NCI-H2196 treated with DMSO at 0.1 percent for 48 hours (cell line): ENCODE results near the gene KIF27.
A peak's percentile ranks its signal among the peaks of the same experiment; 100 is the strongest.
"Not testable (repeated sequence)": the region's sequence is repeated elsewhere in the genome, so short reads cannot be mapped to it uniquely, and the experiment has no call there.

ENCODE experiments used
- DNase-seq: peaks from one replicate; lab custom pipeline; 2025; ENCODE audit not compliant: unreplicated experiment; lab: John Stamatoyannopoulos, UW

The KIF27 gene, protein sequence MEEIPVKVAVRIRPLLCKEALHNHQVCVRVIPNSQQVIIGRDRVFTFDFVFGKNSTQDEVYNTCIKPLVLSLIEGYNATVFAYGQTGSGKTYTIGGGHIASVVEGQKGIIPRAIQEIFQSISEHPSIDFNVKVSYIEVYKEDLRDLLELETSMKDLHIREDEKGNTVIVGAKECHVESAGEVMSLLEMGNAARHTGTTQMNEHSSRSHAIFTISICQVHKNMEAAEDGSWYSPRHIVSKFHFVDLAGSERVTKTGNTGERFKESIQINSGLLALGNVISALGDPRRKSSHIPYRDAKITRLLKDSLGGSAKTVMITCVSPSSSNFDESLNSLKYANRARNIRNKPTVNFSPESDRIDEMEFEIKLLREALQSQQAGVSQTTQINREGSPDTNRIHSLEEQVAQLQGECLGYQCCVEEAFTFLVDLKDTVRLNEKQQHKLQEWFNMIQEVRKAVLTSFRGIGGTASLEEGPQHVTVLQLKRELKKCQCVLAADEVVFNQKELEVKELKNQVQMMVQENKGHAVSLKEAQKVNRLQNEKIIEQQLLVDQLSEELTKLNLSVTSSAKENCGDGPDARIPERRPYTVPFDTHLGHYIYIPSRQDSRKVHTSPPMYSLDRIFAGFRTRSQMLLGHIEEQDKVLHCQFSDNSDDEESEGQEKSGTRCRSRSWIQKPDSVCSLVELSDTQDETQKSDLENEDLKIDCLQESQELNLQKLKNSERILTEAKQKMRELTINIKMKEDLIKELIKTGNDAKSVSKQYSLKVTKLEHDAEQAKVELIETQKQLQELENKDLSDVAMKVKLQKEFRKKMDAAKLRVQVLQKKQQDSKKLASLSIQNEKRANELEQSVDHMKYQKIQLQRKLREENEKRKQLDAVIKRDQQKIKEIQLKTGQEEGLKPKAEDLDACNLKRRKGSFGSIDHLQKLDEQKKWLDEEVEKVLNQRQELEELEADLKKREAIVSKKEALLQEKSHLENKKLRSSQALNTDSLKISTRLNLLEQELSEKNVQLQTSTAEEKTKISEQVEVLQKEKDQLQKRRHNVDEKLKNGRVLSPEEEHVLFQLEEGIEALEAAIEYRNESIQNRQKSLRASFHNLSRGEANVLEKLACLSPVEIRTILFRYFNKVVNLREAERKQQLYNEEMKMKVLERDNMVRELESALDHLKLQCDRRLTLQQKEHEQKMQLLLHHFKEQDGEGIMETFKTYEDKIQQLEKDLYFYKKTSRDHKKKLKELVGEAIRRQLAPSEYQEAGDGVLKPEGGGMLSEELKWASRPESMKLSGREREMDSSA (N-terminal part only)

DNA sequence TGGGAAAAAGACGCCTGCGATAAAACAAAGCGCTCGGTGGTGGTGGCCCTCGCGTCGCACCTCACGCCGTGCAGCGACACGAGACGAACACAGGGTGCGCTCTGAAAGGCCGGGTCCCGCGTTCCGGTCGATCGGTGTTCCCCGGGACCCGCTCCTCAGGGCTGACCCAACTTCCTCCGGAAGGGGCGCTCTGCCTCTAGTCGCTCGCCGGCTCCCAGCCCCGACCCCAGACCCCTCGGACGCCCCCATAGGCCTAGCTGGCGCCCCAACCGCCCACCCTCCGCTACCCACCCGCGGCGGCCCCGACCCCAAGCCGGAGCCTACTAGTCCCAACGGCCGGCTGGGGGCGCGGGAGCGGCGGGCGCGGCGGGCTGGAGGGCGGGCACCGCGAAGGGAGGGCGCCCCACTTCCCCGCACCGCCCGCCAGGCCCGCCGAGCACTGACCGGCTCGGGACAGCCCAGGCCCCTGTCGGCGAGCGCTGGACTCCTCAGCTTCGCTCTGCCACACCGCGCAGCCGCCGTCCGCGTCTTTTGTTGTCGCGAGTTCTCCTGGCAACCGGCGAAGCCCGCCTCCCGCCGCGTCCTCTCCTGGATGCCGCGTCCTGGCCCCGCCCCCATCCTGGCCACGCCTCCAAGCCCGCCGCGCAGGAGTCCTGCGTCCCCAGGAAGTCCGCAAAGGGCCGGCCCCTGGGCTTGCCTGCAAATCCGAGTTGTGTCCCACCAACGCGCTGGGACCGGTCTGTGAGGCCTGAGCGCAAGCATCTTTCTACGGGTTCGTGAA, at the start of gene KIF27:
Gene KIF27, minus strand, starts transcription at position 506 of the 781 bp plus-strand sequence. CDS start 5,841 bp downstream, outside the sequence.
- DNase-seq: peak; percentile 88

DNA sequence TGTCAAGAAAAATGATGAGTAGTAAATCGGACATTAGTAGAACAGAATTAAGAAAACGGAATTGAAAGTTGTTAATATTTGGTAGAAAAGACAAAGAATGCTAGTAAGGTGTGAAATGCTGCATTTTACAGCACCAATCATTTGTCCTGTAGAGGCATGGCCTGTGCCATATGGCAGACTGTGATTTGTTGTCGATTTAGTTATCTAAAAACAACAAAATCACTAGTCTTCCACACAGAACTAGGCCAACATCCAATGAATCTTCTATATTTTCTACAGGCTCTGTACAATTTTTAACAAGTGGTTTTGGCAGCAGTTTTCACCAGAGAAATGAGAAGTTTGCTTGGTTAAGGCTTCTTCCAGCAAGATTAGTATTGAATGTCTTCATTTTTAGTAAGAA, 48.4 kb upstream of the KIF27 start:
- no peak for DNase-seq

DNA sequence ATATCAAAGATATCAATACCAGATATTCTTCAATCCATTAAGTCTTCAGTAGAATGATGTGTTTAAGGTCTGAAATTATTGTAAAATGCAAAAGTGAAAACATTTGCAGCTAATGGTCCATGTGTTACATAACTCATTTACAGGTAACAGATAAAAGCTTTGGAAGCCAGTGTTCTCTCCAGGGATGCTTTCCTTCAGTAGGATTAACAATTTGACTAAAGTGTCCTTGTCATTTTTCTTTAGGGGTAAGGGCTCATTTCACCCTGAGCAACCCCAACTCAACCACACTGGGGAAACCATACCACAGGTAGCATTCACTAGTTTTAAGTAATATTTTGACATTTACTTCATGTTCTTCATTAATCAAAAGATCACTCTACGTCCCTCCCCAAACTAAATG, 45.8 kb upstream of the KIF27 start:
- DNase-seq: no peak

DNA sequence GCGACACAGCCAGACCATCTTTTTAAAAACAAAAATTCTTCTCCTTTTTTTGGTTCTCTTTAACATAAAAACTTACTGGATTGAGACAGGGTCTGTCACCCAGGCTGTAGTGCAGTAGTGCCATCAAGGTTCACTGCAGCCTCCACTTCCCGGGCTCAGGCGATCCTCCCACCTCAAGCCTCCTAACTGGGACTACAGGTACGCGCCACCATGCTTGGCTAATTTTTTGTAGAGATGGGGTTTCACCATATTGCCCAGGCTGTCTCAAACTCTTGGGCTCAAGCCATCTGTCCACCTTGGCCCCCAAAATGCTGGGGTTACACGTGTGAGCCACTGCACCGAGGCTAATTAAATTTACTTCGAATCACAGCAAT, 45.0 kb upstream of the KIF27 start:
- no peak for DNase-seq

DNA sequence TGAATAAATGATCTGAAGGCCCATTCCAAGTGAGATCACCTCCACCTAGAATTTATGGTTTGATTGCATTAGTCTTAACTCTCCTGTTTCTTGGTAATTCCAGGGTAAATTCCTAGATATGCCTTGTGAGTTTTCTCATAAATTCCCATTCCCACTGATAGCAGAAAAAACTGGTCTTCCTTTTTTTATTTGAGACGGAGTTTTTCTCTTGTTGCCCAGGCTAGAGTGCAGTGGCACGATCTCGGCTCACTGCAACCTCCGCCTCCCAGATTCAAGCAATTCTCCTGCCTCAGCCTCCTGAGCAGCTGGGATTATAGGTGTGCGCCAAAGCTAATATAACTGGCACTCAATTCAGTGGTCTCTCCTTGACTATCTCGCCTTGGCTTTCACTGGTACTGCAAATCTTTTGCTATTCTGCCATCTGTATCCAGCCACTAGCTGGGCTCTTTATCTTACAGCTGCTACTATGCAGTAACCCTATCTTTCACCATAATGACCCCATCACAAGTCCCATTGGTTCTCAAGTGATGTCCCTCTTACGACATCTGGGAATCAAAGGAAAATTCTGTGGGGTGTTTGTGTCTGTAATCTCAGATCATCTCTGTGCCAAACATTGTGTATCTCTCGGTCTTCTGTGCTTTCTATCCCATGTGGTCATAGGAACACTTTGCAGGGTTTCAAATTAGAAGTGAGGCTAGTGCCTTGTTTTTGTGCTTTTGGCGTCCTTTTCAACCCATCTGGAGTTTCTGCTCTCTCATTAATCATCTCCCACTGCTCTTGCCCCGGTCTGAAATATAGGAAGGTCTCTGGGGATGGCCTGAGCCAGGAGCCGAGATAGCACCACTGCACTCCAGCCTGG, 44.3 kb upstream of the KIF27 start:
- no peak for DNase-seq

DNA sequence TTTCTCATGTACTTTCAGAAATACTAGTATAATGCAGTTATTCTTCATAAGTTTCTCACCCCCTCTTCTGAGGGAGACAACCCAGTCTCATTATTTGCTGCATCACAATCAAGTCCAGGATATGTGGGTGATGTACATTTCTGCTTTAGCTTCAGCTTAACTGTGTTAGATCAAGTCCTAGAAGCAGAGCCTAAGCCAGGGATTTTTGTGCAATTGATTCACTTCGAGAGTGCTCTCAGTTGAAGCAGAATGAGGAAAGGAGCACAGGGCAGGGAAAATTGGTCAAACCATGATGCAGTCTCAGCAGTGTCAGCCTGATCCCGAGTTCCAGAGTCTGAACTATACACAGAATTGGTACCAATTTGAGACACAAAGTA, 43.7 kb upstream of the KIF27 start:
- DNase-seq: no peak

DNA sequence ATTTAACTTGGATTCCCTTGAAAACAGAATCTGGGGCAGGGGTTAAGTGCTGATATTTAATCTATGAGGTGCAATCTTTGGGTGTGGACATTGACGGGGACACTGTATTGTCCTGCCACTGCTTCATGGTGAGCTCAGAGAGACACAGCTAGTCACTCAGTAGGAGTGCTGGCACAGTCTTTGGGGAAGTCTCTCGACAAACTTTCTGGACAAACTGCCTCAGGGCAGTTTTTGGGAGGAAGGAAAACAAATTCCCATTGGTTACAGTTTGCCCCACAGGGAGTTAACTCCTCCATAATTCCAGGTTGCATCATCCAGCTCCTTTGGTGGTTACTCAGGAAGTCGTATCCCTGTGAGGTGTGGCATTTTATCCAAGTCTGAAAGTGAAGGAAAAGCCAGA, 40.9 kb upstream of the KIF27 start:
- no peak for DNase-seq

DNA sequence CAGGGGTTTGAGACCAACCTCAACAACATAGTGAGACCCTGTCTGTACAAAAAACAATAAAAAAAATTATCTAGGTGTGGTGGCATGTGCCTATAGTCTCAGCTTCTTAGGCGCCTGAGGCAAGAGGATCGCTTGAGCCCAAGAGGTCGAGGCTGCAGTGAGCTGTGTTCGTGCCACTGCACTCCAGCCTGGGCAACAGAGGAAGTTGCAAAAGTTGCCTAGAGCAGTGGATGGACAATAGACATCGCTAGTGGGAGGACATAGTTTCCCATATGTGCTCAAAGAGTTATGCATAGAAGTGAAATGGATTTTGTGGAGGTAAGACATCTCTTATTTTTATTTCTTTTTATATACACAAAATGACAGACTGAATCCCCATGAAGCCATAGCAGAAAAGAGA, 39.8 kb upstream of the KIF27 start:
- no peak for DNase-seq

DNA sequence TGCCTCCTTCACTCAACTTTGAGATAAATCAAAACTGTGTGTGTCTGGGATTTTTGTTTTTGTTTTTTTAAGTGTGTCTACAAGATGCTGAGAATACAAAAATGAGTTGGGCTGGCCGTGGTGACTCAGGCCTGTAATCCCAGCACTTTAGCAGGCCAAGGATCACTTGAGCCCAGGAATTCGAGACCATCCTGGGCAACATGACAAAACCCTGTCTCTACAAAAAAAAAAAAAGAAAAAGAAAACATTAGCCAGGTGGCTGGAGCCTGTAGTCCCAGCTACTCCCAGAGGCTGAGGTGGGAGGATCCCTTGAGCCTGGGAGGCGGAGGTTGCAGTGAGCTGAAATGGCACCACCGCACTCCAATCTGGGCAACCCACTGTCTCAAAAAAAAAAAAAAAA, 37.8 kb upstream of the KIF27 start:
- DNase-seq: peak; percentile 28

DNA sequence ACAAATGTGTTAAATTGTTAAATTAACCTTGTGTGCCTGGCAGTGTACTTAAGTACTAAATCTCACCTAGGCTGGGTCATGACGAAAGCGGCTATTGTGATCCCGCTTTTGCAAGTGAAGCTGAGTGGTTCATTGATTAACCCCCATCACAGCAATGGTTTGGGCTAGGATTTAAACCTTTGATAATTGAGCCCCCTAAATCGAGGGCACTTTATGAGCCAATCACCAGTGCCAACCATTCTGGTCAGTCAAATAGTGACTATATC, 35.9 kb upstream of the KIF27 start:
- no peak for DNase-seq

DNA sequence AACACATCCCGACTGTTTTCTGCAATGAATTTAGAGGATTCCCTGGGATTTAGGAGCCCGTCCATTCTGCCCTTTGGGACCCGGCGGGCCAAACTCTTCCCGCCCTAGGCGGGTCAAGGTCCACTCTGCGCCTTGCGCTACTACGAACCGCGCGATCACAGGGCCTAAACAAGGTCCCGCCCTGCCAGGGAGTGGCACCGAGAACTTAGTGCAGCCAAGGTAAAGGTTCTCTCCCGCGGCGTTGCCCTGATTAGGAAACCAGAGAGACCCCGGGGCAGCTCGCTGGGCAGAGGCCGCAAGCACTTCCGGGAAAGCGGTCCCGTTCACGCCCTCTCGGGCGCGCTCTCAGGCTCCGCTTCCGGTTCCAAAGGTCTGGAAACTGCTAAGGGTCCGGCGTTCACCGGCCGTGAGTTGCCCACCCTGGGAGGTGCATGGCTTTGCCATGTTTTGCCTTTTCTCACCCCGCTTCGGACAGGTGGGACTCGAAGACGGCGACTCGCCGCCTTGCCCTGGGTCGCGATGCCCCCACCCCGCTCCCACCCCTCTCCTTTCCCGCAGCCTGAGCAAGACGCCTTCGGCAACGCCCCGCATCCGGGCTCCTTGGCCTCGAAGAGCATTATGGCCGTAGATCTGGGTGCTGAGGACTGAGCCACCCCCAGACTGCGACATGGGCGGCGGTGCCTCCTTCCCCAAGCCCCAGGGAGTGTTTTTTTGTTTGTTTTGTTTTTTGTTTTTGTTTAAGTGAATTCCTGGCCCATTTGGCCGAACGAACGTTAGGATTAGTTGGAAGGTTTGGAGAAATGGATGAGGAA, 35.4 kb upstream of the KIF27 start:
- DNase-seq: peak; percentile 54

DNA sequence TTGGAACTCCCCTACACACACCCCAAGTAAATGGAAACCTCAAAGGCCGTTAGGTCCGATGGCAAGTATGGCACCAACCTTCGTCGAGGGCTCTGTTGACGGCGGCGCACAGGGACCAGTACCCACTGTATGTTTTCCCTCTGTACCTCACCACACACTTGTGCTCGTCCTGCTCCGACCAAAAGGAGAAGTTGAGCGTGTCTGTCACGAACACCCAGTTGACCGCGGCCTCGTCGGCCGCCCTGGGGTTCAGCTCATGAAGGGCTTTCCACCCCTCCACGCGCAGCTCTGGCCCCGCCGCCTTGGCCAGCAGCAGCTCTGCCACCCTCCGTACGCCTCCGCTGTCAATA, 34.8 kb upstream of the KIF27 start:
- no peak for DNase-seq

DNA sequence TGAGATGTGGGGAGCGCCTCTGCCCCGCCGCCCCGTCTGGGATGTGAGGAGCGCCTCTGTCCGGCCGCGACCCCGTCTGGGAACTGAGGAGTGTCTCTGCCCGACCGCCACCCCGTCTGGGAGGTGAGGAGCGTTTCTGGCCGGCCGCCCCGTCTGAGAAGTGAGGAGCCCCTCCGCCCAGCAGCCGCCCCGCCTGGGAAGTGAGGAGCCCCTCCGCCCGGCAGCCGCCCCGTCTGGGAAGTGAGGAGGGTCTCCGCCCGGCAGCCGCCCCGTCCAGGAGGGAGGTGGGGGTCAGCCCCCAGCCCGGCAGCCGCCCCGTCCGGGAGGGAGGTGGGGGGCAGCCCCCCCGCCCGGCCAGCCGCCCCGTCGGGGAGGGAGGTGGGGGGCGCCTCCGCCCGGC, 26.9 kb upstream of the KIF27 start:
- DNase-seq: not testable (repeated sequence)

DNA sequence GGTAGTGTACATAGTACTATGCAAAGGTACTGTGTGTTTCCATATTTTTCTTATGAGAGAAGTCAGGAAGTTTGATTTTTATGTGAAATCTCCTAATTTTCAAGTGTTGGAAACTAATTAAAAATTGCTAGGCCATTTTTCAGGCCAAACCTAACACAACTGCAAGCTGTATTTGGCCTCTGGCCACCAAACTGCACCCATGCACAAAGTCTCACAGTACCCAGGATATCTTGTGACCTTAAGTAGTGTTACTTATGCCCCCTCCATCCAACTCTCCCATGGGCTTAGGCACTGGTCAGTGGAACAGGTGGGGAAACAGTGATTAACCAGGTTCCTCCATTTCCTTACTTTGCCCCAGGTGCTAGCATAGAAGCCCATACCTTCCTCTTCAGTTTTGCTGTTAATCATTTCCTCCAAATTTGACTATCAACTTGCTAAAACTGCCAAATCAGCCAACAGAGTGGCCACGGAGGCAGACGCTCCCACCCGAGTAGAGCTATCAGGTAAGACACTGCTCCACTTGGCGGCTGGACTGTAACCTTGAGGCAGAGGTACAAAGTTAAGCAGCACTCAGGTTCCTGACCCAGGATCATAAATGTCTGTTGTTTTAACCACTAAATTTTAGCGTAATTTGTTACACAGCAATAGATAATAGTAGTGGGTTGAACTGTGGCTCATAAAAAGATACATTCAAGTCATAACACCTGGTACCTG, 19.5 kb upstream of the KIF27 start:
- no peak for DNase-seq

DNA sequence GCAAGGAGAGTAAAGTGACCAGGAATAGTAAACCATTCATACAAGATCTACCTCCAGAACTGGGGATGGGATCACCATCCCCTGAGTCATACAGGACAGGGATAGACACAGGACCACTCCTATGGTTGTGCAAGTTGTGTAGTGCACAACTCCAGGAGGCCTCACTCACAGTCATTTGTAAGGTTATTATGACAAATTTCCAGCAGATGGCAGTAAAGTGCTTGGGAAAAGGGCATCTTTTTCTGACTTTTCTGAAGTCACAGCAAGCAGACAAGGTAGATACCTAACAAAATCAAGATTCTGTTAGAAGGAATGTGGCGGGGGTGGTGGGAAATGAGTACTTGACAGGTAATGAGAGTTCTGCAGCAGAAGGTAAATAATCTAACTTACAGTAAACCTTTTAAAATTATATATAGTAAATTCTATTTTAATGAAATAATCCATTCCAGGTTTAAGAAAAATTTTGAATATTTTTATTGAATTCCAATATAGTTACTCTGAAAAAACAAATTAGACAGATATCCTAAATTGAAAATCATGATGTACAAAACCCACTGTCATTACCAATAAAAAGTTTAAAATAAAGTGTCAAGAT, 16.7 kb upstream of the KIF27 start:
- peak; percentile 47 for DNase-seq

DNA sequence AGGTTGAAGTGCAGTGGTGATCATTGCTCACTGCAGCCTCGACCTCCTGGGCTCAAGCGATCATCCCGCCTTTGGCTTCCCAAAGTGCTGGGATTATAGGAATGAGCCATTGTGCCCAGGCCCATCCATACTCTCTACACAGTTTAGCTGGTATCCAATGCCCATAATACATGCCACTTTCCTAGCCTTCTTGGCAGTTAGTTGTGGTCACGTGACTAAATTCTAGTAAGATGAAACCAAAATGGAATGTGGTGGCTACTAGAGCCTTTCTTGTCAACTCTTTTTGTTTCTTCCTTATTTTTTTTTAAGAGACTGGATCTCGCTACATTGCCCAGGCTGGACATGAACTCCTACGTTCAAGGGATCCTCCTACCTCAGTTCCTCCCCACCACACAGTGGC, 15.3 kb upstream of the KIF27 start:
- no peak for DNase-seq

DNA sequence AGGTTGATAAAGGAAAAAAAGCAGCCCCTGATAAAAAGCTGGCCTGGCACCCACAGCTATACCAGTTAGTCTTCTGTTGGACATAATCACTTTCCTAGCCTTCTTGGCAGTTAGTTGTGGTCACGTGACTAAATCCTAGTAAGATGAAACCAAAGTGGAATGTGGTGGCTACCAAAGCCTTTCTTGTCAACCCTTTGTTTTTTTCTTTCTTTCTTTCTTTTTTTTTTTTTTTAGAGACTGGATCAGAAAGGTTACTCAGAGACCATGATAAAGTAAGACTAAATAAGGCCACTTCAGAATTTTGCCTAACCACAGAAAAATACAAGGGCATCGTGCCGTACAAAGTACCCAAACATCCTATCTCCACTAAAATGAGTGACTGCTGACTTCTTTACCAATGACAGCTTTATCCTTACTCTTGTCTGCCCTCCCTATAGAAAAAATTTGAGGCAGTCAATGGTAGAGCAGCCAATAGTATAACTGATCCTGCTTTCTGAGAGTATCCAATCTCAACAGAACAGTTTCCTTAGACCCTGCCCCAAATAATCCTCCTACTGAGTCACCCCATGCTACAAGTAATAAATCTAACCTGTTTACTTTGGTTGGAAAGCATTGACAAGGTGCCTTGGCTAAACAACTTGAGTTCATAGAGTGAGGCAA, 14.2 kb upstream of the KIF27 start:
- peak; percentile 52 for DNase-seq
